GM21515 (cell line): ENCODE measurements around the gene TBX10.
"Not testable (repeated sequence)": the region's sequence is repeated elsewhere in the genome, so short reads cannot be mapped to it uniquely, and the experiment has no call there.

ENCODE experiments used
- ATAC-seq: cut with Tn5 transposase; IDR thresholded peaks from one replicate; pipeline ENCODE4 v1.9.1; 2021; ENCODE audit not compliant: unreplicated experiment

TBX10 gene

DNA sequence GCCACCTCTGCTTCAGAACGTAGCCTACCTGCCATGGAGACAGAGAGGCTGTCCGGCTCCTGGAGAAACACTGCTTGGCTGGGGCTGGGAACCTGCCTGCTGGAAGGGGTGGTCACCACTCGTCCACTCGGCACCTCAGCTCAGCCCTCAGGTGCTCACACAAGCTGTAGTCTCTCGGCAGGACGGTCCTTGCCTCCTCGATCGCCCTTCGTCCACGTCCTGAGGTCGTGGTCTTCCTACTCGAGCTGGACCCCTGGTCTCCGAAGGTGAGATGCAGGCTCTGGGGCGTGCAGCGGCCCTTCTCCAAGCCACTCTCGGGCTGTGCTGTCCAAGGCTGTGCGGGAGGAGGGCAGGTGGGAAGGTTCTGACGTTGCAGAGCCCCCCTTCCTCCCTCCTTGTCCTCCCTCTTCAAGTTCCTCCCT lies at the start of gene TBX10:
Gene TBX10, minus strand, starts transcription at position 326 of the 422 bp plus-strand sequence. Its CDS starts 291 bp downstream, at position 35.
- no peak for ATAC-seq

- no peak for ATAC-seq
Observed at GRCh38 chr11:67689178-67689577, 49.6 kb upstream of the TBX10 start.

- no peak for ATAC-seq
Observed at GRCh38 chr11:67687986-67688385, 48.4 kb upstream of the TBX10 start.

DNA sequence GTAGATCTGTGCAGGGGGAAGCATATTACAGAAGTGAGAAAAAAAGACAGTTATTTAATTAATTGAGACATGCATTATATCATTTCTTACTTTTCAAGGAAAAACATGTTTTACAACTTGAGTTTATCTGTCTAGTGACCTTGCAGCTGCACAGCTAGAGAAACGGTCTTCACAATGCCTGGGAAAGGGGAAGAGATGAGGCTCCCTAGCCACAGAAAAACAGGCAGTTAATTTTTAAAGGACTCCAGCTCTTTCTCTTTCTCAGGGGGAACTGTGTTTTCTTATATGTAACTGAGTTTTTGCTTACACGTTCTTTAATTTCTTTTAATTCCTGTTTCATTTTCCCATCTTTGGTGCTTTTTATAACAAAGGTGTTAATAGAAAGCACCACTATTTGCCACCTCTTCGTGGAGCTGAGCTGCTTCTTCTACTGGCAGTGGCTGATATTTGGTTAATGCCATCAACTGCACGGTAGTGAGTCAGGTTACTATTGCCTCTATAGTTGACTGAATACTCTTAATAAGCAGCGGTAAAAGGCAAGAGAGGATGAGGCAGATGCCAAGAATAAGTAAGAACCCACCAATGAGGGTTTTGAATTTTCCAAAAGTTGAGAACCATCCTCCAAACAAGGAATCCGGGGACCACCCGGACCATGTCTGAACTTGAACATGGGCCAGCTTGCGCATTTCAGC lies 46.2 kb upstream of the TBX10 start:
- ATAC-seq = not testable (repeated sequence)

DNA sequence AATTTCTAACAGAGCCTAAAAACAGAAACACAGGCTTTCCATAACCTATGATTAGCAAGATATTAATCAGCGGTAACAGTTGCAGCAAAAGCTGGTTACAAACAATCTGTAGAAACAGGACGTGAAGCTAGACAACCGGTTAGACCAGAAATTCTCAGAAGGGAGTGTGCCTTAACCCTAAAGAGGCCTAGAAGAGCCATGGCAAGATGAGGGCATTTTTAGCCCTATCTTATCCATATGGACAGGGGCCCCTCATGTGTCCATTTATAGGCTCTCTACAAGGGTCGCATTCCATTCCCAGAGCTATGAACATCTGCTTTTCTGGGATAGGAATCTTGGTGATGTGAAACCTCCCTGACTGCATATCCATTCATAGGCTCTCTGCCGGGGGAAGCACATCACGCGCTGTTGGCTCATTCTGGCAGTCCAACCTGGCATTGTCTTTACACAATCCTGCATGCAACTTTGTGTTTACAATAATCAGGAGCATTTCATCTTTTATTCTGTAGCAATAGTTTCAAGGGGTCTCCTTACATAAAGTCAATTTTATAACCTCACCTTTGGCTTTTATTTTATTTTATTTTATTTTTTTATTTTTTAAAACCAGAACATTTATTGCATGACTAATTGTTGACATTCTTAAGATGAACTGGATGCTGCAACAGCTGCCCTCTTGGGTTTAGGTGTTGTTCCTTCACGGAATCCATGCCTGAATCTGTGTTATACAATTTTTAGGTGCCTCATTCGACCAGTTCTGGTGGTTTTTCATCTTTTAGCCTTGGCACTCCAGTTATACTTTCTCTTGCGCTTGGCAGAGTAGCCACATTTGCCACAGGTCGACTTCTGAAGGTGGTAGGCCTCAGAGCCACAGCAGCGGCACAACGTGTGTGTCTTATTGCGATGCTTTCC lies 42.8 kb upstream of the TBX10 start:
- not testable (repeated sequence) for ATAC-seq

DNA sequence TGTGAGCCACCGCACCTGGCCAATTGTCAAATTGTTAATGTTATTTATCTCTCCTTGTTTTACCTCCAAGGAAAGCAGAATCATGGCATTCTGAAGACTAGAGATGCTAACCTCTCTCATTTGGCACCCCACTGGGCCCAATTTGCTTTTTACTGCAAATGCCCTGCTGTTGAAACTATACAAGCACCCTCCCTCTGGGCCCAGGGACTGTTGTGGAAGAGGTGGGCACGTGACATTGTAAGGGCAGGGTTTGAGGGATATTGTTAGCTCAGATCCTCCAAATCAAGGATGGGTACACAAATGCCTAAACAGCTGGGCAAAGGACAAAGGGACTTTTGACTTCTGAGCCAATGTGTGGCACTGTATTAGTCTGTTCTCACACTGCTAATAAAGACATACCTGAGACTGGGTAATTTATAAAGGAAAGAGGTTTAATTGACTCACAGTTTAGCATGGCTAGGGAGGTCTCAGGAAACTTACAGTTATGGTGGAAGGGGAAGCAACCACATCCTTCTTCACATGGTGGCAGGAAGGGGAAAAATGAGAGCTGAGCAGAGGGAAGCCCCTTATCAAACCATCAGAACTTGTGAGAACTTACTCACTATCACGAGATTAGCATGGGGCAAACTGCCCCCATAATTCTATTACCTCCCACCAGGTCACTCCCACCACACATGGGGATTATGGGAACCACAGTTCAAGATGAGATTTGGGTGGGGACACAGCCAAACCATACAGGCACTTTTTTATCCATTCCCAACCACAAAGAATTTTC lies 41.3 kb upstream of the TBX10 start:
- no peak for ATAC-seq

DNA sequence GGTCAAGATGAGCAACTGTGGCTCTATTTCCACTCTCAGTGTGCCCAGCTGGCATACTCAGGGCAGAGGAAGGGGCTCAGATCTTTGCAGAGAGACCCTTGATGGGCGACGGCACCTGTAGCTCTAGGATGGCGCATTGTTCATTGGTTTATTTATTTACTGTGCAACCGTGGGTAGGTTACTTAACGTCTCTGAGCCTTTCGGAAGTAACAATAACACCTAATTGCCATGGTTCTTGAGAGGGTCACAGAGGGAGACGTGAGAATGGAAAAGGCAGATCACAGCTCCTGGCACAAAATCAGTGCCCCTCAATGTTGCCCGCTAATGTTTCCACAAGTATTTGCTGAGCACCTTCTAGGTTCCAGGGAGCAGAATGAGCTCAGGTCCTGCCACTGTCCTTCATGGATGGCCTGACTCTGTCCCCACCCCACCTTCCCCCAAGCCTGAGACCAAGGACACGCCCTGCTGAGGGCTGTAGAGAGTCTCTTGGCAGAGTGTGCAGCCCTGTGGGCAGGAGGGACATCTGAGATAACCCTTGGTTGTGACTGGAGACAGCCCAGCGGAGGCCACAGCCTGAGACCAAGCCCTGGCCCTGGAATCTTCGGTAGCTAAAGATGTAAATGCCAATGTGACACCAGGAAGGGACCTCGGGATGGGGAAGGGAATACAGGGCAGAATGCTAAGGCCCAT lies 35.6 kb upstream of the TBX10 start:
- no peak for ATAC-seq

DNA sequence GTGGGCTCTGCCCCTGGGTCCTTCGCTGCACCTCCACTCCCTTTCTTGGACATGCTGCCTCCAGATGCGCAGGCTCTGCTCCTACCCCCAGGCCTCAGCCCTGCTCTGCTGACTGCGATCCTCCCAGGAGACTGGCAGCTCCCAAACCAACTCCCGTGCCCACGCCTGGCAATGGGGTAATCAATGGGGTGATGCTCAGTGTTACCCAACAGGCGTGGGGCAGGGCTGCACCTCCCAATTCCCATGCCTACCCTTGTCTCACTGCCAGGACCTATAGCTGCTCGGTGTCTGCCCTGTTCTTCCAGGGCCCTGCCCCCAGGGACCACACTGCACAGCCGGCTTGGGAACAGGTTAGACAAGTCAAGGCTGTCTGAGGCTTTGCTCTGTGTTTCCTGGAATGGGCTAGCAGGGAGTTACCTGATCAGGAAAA lies 34.9 kb upstream of the TBX10 start, which contains the start of gene ALDH3B2:
Gene ALDH3B2, minus strand, starts transcription at position 182 of the 430 bp plus-strand sequence. CDS start 7,688 bp downstream, outside the sequence.
- no peak for ATAC-seq

GRCh38 chr11:67673902-67674301 lies 34.3 kb upstream of the TBX10 start:
- no peak for ATAC-seq

GRCh38 chr11:67673358-67673757 lies 33.8 kb upstream of the TBX10 start:
- no peak for ATAC-seq

GRCh38 chr11:67671211-67671520 lies 31.6 kb upstream of the TBX10 start:
- ATAC-seq = no peak

GRCh38 chr11:67670316-67671210 lies 31.0 kb upstream of the TBX10 start:
- no peak for ATAC-seq

DNA sequence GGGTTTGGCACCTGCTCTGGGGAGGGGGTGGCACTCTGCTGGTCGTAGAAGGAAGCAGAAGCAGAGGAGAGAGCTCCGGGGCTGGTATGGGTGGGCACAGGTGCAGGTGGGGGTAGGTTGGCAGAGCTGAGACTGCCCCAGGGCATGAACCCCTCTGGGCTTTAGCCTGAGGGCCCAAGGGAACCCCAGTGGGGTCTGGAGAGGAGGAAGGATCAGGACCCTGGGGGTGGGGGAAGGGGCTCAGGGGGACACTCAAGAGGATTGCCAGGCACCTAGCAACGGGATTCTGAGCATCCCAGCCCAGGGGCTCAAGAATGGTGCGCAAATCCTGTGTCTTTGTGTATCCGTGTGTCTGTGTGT lies 28.6 kb upstream of the TBX10 start:
- no peak for ATAC-seq

GRCh38 chr11:67667490-67668191 lies 28.1 kb upstream of the TBX10 start:
- ATAC-seq = no peak

DNA sequence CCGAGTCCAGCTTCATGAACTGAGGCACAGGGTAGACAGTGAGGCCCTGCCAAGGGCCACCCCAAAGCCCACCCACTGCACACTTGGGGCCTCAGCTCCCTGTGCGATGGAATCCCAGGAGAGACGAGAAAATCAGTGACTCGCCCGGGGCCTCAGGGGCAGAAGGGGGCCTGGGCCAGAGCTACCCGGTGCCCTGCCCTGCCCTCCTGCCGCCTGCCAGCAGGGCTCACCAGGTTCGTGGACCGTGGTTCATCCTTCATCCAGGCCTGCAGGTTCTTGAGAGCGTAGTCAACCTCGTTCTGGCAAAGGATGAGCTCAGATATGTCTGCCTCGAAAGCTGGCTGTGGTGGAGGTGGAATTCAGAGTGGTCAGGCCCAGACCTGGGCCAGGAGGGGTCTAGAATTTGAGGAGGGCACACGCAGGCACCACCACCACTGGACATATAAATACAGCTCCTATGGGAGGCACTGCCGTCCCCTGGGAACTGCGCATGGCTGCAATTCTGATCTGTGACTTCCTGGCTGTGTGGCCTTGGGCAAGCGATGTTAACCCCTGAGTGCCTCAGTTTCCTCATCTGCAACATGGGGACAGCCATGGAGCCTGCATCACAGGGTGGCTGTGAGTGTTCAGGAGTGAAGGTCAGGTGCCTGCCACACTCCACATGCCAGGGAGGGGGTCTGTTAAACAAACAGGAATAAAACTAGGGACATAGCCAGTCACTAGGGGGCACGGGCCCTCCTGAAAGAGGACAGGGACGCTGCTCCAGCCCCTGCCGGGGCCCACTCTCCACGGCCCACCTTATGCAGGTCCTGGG lies 27.3 kb upstream of the TBX10 start:
- ATAC-seq = no peak

GRCh38 chr11:67666303-67666645 lies 26.7 kb upstream of the TBX10 start:
- ATAC-seq = no peak

DNA sequence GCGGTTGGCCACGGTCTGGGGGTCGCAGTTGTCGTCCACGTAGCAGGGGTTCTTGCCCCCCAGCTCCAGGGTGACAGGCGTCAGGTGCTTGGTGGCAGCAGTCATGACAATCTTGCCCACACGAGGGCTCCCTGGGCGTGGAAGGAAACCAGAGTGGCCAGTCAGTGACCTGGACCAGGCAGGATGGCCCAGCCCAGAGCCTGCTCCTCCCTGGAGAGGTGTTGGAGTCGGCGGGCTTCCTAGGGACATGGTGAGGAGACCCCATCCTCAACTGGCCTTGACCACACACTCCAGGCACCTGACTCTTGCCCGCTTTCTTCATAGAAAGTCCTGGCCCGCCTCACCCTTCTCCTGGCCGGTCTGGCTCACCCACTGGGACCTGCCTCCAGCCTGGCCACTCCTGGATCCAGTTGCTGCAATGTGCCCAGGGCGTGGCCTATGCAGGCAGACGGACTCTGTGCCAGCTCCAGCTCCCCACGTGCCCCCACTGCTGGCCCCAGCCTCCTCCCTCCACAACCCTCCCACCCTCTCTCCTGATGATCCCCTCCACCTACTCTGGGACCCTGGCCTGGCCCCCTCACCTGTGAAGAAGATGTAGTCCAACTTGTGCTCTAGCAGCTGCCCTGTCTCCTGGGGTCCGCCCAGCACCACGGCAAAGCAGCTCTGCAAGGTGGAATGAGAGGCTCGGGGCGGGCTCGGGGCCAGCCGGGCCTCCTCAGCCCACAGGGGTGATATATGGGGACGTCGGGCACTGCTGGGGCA lies 26.2 kb upstream of the TBX10 start:
- no peak for ATAC-seq
